Astrocyte of the spinal cord (primary cell): ENCODE measurements around the gene NDUFS4.
"Not testable (repeated sequence)": the region's sequence is repeated elsewhere in the genome, so short reads cannot be mapped to it uniquely, and the experiment has no call there.

Source experiments
- DNase-seq: peaks from one replicate; pipeline ENCODE4 v3.0.0; 2011; ENCODE audit warnings: low read depth, low spot score
- H3K4me3 ChIP-seq: 2 replicates; pipeline ENCODE4 v1.5.1; 2011; ENCODE audit warnings: low read depth, mild to moderate bottlenecking, low read length, moderate library complexity
- in situ Hi-C: cut with HindIII; loops from 2 replicates; pipeline ENCODE4 v1.10.0; 2017; ENCODE audit warnings: low sequenced_read_pairs
- TF ChIP-seq, protein P1 (sequence below): IDR thresholded peaks from 2 replicates; pipeline ENCODE4 v1.5.1; 2012; ENCODE audit warnings: low read depth, mild to moderate bottlenecking, low read length, inconsistent platforms

Gene NDUFS4

DNA sequence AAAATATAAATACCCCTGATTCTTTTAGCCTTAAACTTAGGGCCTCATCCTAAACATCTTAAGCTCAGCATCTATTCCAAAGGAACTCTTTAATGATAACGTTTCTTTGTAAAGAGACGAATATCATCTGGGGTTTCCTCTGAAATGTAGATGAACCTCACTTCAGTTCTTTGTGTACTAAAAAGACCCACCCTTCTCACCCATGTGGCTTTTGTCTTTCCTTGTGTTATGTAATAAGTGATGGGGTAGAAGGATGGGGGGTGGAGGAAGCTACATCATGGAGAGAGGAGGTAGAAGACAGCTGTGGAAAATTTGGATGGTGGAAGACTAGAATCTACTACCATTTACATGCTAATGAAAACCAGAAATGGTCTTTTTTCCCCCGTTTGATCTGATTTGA is 111.0 kb downstream of the NDUFS4 start:
- in situ Hi-C loops, result no loop called here
- no peak for DNase-seq
- TF ChIP-seq, protein P1, sequence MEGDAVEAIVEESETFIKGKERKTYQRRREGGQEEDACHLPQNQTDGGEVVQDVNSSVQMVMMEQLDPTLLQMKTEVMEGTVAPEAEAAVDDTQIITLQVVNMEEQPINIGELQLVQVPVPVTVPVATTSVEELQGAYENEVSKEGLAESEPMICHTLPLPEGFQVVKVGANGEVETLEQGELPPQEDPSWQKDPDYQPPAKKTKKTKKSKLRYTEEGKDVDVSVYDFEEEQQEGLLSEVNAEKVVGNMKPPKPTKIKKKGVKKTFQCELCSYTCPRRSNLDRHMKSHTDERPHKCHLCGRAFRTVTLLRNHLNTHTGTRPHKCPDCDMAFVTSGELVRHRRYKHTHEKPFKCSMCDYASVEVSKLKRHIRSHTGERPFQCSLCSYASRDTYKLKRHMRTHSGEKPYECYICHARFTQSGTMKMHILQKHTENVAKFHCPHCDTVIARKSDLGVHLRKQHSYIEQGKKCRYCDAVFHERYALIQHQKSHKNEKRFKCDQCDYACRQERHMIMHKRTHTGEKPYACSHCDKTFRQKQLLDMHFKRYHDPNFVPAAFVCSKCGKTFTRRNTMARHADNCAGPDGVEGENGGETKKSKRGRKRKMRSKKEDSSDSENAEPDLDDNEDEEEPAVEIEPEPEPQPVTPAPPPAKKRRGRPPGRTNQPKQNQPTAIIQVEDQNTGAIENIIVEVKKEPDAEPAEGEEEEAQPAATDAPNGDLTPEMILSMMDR, result no peak
- H3K4me3 ChIP-seq, result no peak overlapping the region

DNA sequence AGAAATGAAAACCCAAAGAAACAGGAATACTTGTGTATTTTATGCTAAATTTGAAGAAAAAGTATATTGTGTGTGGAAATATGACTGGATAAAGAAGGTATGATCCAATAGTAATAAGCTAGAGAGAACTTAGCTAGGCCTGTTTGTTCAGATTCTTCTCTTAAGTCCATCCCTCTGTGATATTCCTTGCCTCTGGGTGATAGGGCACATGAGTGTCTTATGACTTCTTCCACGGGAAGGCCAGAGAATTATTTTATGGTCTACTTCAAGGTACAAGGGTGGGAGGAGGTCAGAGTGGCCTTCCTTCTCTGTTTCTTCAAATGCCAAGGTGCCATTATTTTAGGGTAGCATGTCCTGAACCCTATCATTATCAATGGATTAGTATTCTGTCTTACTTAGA is 113.7 kb downstream of the NDUFS4 start:
- DNase-seq, result no peak
- in situ Hi-C loops, result no loop called here
- TF ChIP-seq, protein P1, result no peak
- no peak overlapping the region for H3K4me3 ChIP-seq

DNA sequence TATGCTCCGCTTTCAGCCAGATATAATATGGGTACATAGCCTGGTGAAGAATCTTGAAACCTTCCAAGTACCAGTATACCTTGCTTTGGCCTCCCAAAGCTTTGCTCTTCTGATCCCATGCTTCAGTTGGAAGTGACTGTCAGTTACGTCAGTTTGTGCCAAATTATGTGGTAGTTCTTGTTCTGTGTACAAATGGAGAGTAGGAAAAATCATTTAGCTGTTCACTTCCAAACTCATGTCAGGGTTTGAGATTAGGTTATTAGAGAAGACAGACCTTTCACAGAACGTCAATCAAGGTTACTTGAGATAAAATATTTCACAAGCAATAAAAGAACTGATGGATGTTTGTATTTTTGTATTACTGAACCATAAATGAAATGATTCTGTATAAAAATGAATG is 117.2 kb downstream of the NDUFS4 start:
- in situ Hi-C loops, result no loop called here

DNA sequence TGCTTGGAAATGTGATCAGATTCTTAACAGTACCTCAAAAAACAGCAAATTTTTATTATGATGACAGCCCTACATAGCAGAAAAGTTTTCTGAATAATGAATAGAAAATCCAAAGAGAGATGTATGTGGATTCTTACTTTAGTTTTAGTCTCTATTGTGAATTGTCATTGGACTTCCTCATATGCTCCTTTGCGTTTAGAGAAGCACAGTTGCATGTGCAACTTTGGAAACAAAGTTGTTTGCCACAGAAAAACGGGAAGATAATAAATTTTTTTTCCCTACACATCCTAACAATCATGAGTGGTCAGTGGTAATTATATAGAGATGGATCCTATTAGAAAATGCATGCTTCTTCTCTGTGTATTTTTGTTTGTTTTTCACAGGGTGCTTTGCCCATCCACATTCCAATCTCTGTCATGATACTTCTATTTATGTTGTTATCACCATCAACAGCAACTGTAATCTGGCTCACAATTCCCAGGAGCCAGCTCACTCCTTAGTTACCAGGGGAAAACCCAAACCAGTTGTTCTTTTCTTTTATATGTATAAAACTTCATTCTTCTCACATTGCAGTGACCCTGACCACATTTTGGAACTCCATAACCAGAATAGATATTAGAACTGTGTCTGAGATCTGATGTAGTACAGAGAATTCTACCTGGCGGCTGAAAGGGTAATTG is 118.7 kb downstream of the NDUFS4 start:
- H3K4me3 ChIP-seq, result no peak overlapping the region
- DNase-seq, result peak; percentile 16
- TF ChIP-seq, protein P1, result no peak
- in situ Hi-C loops, result no loop called here

More for the DNA sequence above, 117.2 kb downstream of the NDUFS4 start:
- no peak for DNase-seq
- H3K4me3 ChIP-seq, result no peak overlapping the region
- TF ChIP-seq, protein P1, result no peak

DNA sequence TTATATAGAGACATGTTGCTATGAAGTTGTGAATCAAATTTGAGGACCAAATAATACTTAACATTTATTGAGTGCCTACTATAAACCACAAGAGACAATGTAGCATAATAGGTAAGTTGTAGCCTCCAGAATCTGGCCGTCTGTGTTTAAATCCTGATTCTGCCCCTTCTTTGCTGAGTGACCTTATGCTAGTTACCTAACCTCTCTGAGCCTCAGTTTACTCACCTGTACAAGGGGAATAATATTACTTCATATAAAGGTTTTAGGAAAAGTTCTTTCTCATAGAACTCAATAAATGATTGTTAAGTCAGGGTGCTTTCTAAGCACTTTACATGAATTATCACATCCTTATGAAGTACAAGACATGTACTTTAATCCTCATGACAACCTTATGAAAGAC is 120.6 kb downstream of the NDUFS4 start:
- TF ChIP-seq, protein P1, result no peak
- in situ Hi-C loops, result no loop called here
- no peak for DNase-seq
- H3K4me3 ChIP-seq, result no peak overlapping the region

DNA sequence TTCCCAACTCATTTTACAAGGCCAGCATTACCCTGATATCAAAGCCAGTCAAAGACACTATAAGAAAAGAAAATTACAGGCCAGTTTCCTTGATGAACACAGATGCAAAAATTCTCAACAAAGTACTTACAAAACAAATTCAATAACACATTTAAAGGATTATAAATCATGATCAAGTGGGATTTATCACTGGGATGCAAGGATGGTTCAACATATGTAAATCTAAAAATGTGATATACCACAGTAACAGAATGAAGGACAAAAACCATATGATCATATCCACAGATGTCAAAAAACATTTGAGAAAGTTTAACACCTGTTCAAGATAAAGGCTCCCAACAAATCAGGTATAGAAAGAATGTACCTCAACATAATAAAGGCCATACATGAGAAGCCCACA is 130.6 kb downstream of the NDUFS4 start:
- TF ChIP-seq, protein P1, result no peak
- no peak for DNase-seq
- in situ Hi-C loops, result no loop called here
- no peak overlapping the region for H3K4me3 ChIP-seq

DNA sequence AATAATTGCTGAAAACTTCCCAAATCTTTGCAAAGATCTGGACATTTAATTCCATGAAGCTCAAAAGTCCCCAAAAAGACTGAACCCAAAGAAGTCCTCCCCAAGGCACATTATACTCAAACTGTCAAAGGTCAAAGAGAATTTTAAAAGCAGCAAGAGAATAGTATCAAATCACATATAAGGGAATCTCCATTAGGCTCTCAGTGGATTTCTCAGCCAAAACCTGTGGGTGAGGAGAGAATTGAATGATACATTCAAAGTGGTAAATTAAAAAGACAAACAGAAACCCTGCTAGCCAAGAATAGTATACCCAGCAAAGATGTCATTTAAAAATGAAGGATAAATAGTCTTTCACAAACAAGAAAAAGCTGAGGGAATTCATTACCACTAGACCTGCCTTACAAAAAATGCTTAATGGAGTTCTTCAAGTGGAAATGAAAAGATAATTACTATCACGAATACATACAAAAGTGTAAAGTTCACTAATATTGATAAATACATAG is 134.1 kb downstream of the NDUFS4 start:
- TF ChIP-seq, protein P1, result no peak
- DNase-seq, result no peak
- no peak overlapping the region for H3K4me3 ChIP-seq
- in situ Hi-C loops, result no loop called here

DNA sequence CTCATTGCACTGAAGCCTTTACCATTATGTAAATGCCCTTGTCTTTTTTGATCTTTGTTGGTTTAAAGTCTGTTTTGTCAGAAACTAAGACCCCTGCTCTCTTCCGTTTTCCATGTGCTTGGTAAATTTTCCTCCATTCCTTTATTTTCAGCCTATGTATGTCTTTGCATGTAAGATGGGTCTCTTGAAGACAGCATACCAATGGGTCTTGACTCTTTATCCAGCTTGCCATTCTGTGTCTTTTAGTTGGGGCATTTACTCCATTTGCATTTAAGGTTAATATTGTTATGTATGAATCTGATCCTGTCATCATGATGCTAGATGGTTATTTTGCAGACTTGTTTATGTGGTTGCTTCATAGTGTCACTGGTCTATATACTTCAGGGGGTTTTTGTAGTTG is 150.0 kb downstream of the NDUFS4 start:
- in situ Hi-C loops, DNase-seq, H3K4me3 ChIP-seq: not testable (repeated sequence)
